HEK293 (cell line): ENCODE data around the gene PIK3R2.

ENCODE experiments used
- KLF1 ChIP-seq: fragments of 450-650 bp; formaldehyde crosslinking; IDR thresholded peaks from 2 replicates; pipeline ENCODE4 v1.5.1; 2016; ENCODE audit warnings: missing biosample characterization, missing genetic modification characterization
- ZIC2 ChIP-seq: fragments of 450-650 bp; formaldehyde crosslinking; IDR thresholded peaks from 2 replicates; pipeline ENCODE4 v1.5.1; 2016; ENCODE audit warnings: missing biosample characterization, missing genetic modification characterization
- TF ChIP-seq, protein P1 (sequence below): fragments of 450-650 bp; formaldehyde crosslinking; IDR thresholded peaks from 2 replicates; pipeline ENCODE4 v1.5.1; 2016; ENCODE audit warnings: missing biosample characterization, missing genetic modification characterization
- TF ChIP-seq, protein P2 (sequence below): fragments of 450-650 bp; formaldehyde crosslinking; IDR thresholded peaks from 2 replicates; pipeline ENCODE4 v1.5.1; 2016; ENCODE audit warnings: missing biosample characterization, missing genetic modification characterization
- TF ChIP-seq, protein P3 (sequence below): fragments of 450-650 bp; formaldehyde crosslinking; IDR thresholded peaks from 2 replicates; pipeline ENCODE4; 2016; ENCODE audit warnings: missing biosample characterization, missing genetic modification characterization

DNA sequence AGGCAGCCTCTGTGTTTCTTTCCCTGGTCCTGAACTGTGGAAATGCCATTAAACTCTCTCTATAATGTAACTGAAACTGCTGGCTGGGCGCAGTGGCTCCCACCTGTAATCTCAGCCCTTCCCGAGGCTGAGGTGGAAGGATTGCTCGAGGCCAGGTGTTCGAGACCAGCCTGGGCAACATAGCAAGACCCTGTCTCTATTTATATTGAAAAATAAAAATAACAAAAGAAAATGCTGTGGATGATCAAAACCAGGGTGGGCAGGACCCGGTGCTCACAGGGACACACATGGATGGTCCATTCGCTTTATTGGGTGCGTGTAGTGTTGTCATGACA, 43.5 kb downstream of the PIK3R2 start:
- TF ChIP-seq KLF1 (tag by site-specific recombination) (no peak), ZIC2 (tag by site-specific recombination) (no peak)
- TF ChIP-seq, protein P1, sequence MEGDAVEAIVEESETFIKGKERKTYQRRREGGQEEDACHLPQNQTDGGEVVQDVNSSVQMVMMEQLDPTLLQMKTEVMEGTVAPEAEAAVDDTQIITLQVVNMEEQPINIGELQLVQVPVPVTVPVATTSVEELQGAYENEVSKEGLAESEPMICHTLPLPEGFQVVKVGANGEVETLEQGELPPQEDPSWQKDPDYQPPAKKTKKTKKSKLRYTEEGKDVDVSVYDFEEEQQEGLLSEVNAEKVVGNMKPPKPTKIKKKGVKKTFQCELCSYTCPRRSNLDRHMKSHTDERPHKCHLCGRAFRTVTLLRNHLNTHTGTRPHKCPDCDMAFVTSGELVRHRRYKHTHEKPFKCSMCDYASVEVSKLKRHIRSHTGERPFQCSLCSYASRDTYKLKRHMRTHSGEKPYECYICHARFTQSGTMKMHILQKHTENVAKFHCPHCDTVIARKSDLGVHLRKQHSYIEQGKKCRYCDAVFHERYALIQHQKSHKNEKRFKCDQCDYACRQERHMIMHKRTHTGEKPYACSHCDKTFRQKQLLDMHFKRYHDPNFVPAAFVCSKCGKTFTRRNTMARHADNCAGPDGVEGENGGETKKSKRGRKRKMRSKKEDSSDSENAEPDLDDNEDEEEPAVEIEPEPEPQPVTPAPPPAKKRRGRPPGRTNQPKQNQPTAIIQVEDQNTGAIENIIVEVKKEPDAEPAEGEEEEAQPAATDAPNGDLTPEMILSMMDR (tag by site-specific recombination) = no peak
- TF ChIP-seq, protein P2, sequence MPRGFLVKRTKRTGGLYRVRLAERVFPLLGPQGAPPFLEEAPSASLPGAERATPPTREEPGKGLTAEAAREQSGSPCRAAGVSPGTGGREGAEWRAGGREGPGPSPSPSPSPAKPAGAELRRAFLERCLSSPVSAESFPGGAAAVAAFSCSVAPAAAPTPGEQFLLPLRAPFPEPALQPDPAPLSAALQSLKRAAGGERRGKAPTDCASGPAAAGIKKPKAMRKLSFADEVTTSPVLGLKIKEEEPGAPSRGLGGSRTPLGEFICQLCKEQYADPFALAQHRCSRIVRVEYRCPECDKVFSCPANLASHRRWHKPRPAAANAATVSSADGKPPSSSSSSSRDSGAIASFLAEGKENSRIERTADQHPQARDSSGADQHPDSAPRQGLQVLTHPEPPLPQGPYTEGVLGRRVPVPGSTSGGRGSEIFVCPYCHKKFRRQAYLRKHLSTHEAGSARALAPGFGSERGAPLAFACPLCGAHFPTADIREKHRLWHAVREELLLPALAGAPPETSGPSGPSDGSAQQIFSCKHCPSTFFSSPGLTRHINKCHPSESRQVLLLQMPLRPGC = no peak
- TF ChIP-seq, protein P3, sequence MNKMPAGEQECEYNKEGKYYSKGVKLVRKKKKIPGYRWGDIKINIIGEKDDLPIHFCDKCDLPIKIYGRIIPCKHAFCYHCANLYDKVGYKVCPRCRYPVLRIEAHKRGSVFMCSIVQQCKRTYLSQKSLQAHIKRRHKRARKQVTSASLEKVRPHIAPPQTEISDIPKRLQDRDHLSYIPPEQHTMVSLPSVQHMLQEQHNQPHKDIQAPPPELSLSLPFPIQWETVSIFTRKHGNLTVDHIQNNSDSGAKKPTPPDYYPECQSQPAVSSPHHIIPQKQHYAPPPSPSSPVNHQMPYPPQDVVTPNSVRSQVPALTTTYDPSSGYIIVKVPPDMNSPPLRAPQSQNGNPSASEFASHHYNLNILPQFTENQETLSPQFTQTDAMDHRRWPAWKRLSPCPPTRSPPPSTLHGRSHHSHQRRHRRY = no peak
